ENCODE data around the gene PVRIG.
"Not testable (repeated sequence)": the region's sequence is repeated elsewhere in the genome, so short reads cannot be mapped to it uniquely, and the experiment has no call there.

The PVRIG gene

DNA sequence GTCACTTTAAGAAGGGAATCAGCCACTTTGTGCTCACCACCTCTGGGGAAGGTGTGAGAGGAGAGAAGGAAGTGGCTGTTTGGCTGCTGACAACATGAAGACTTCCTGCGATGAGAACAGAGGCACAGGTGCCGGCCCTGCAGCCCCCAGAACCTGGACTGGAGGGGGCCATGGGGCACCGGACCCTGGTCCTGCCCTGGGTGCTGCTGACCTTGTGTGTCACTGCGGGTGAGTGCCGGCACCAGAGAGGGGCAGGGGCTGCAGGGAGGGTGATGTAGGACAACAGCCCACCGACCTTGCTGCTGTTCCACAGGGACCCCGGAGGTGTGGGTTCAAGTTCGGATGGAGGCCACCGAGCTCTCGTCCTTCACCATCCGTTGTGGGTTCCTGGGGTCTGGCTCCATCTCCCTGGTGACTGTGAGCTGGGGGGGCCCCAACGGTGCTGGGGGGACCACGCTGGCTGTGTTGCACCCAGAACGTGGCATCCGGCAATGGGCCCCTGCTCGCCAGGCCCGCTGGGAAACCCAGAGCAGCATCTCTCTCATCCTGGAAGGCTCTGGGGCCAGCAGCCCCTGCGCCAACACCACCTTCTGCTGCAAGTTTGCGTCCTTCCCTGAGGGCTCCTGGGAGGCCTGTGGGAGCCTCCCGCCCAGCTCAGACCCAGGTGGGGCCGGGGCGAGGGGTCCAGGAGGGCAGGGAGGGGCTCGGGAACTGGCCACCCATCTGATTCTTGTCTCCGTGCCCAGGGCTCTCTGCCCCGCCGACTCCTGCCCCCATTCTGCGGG, at the start of gene PVRIG:
Gene PVRIG, plus strand, starts transcription at position 149 of the 785 bp plus-strand sequence. Its CDS starts 22 bp downstream, at position 171.
- not testable (repeated sequence) for DNase-seq

DNA sequence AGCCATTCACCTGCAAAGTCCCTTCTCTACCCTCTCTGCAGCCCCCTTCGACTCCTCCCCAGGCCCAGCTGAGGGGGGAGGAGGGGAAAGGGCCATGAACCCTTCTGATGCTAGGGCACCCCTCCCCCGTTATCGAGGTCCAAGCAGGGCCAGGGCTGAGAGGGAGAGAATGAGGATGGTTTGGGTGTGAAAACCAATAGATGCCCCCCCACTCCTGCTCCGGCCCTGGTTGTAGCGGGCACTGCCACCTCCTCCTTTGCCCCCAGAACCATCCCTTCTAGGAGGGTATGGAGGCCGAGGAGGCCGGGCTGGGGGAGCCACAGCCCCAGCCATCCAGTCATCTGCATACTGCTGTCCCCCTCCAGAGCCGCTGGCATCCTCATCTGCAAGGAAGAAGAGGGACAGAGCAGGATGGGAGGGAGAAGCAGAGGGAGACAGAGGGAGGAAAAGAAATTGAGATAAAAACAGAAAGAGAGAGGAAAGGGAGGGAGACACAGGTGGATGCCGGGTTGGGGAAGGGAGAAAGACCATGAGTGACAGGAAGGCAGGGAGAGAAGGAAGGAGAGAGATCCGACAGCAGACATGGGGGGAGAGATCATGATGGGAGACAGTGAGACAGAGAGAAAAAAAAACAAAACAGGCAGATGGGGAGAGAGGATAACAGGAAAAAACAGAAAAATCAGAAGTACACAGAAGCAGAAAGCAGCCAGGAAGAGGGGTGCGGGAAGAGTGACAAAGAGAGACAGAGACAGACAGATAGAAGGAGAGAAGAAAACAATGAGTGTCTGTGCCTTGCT, 49.5 kb upstream of the PVRIG start:
- no peak for DNase-seq

DNA sequence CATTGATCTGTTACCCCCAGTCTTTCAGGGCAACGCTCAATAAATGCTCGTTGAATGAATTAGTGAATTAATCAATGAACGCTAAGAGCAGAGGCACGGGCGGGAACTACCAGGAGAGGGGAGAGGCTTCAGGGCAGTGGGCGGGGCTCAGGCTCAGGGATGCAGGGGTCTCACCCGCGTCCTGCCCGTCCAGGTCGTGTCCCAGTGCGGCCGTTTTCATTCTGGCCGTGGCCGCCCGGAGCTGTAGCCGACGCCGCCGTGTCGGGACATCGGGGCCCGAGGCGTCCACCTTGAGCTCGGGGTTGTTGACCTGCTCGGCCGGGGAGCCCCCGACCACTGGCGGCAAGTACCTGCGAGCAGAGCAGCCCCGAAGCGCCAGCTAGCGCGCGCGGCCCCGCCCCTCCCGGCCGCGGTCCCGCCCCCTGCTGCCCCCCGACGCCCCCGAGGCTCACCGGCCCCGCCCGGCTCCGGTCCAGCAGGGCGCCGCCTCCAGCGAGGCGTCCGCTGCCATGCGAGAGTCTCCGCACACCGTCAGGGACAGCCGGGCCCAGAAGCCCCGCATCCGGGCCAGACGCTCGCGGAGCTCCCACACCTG, 48.6 kb upstream of the PVRIG start:
- DNase-seq: no peak

DNA sequence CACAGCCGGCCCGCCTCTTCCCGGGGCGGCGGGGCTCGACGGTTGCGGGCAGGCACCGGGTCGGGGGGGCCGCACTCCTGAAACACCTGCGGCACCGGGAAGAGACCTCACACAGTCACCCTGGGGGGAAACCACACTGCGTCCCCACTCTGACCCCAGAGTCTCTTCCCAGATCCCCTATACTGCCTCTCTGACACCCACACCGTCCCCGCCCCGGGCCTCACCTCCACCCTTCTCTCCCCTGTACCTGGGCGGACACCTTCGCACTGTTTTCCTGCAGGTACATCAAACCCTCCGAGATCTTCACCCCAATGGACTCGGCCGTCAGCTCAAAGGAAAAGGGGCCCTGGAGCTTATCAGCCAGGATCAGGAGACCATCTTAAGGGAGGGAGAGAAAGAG, 47.9 kb upstream of the PVRIG start:
- no peak for DNase-seq

DNA sequence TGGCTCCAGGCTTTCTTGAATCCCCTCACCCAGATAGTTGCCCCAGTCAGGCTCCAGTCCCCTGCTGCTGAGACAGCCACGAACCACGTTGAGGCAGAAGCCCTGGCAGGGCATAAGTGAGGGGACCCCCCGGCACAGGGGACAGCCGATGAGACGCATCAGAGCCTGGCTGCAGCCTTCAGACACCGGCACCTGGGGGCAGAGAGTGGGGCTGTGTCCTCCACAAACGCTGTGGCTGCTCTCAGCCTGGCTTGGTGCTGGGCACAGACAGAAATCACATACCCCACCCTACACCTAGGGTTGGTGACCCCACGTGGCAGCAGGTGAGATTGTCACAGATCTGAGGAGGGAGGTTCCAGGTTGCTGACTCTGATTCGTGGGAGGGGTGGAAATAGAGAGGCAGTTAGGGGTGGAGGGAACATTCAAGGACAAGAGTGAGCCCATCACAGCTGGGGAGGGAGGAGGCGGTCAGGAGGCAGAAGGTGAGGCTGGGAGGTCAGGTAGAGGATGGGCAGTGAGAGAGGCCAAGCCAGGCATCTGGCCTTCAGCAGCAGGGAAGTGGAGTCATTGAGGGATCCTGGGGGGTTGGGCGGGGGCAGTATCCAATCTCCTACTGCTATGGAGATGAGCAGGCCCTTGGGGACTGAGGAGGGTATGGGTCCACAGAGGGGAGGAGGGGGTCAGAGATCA, 45.8 kb upstream of the PVRIG start:
- peak; percentile 16 for DNase-seq

DNA sequence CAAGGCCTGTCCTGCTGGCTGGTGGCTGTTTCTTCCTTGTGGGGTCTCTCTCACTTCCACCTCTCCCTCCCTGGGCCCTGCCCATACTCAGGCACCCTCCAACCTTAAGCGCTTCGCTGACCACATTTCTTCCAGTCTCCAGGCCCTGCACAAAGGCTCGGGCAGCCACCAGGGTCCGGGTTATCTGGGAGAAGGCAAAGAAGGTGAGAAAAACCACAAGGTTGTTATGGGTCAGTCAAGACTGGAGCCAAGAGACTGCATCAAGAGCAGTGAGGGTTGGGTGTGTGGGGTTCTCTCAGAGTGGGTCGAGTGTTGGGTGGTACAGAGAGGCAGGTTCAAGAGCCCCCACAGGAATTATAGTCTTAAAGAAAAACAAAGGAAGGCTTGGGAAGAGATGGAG, 45.2 kb upstream of the PVRIG start:
- no peak for DNase-seq

DNA sequence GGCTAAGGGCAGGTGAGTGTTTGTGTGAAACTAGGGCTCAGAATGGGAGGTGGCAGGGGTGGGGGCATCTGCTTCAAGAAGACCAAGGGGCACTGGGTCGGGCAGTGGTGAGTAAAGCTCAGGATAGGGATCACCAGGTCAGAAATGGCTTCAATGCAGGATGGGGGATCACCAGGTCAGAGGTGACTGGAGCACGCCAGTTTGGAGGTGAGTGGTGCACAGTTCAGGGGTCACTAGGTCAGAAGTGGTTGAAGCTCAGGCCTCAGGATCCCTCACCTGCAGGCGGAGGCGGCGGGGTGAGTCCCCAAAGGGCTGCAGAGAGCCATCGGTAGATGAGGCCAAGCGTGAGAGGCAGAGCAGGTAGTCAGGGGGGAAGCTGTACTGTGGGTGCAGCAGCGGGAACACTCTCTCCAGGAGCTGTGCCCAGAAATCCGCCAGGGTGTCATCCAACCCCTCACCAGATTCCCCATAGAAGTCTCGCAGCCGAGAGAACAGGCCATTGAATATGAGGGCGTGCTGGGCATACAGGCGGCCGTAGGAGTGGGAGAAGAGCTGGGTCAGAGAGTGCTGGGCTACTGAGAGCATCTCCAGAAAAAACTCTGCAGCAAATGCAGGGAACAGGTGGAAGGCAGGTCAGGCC, 44.3 kb upstream of the PVRIG start:
- peak; percentile 15 for DNase-seq

DNA sequence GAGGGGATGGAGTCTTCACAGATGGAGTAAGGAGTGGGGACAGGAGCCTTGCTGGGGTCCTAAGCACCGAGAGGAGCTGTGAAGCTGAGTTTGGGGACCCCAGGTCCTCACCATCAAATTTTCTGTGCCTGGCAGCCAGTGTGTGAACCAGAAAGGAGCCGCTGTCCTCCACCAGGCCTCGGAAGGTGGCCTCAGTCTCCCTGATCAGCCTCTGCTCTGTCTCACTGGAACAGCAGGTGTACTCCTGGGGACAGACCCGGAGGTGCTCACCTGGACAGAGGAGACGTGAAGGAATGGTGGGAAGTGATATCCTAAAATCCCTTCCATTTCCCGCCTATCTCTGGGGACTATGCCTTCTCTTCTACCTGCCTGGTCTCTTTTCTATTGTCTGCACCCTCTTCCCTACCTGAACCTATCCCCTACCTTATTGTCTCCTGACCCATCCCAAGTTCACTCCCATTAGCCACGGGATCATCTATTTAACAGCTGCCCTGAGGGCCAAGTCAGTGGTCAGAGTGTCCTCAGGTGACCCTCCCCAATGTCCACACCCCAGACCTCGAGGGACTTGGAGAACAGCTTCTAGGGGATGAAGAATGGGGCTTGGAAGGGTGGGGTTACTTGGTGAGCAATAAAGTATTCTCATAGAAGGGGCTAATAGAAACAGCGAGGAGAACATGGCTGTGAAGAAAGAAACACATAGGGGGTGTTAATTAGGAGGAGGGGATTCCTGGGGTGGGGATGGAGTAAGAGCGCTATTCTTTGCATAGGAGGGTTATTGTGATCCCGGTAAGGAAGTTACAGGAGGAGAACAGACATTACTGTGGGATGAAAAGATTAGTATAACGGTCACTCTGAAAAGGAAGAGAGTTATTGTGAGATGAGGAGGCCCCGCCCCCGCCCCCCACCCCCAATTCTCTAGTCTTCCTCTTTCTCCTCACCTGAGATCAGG, 43.4 kb upstream of the PVRIG start:
- DNase-seq: no peak

DNA sequence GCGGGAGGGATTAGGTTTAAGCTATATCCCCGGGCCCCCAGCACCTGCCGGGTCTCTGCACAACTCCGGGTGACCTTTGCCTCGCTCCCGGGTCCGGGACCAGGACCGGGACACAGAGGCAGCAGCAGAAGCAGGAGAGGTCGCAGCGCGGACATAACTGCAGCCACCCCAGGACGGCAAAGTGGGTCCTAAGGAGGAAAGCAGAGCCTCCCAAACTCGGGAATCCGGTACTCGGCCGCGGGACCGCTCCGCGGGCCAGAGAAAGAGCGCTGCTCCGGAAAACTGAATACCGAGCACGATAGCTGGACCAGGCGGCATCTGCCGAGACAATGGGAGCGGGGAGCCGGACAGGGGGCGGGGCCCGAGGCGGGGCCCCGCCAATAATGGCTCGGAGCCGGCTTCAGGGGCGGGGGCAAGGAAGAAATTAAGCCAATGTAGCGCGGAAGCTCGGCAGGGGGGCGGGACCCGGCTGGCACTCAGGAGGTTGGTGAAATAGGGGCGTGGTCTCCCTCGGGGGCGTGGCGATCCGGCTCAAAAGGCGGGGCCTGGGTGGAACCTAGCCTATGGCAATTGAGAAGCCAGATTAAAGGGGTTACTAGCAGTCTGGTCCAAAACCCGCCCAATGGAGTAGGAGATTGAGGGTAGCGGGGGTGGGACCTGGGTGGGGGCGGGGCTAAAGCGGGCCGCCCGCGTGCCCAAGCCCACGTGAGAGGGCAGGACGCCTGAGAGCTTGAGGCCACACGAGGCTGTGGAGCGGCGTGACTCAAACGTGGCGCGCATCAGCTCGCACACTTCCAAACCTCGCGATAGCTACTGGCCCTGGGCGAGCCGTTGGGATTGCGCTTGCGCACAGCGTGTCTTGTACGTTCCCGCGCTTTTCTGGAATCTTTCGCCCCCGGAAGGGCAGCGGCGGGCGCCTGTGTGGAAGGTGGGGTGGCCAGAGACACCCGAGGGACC, 42.4 kb upstream of the PVRIG start, which contains the start of the genes GPC2 and STAG3:
Gene GPC2, minus strand, starts transcription at position 337 of the 957 bp plus-strand sequence. Its CDS starts 182 bp downstream, at position 155.
Gene STAG3, plus strand, starts transcription at position 874 of the 957 bp plus-strand sequence. CDS start 2,639 bp downstream, outside the sequence.
- peak; percentile 97 for DNase-seq

DNA sequence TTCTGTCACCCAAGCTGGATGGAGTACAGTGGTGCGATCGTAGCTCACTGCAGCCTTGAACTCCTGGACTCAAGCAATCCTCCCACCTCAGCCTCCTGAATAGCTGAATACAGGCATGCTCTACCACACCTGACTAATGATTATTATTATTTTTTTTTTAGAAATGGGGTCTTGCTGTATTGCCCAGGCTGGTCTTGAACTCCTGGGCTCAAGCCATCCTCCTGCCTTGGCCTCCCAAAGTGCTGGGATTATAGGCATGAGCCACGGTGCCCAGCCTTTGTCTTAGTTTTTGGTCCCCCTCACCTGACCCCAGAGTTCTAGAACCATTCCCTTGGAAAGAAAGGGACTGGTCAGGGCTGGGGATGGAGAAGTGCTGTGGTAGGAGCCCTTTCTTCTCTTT, 39.7 kb upstream of the PVRIG start:
- DNase-seq: not testable (repeated sequence)

DNA sequence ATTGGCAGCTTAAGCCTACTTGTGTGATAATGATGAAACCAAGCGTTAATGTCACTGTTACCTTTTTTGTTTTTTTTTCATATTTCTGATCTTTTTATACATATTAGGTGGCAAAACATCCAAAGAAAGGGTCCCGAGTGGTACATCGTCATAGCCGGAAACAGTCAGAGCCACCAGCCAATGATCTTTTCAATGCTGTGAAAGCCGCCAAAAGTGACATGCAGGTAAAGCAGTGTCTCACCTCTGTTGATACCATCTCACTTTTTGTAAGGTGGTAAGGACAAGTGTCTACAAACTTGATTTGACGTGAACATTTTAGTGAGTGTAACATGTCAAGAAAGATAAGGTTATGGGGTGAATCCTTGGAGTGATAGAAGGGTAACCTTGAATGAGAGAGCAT, 37.1 kb upstream of the PVRIG start:
- DNase-seq: not testable (repeated sequence)

DNA sequence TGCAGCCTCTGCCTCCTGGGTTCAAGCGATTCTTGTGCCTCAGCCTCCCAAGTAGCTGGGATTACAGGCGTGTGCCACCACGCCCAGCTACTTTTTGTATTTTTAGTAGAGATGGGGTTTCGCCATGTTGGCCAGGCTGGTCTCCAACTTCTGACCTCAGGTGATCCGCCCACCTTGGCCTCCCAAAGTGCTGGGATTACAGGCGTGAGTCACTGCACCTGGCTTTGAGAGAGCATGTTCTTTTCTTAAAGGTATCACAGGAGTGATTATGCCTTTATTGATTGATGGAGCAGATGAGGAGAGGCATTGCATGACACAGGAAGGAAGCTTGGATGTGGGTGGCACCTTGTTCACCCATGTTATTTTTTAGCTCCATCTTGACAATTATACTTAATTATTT, 36.7 kb upstream of the PVRIG start:
- not testable (repeated sequence) for DNase-seq

DNA sequence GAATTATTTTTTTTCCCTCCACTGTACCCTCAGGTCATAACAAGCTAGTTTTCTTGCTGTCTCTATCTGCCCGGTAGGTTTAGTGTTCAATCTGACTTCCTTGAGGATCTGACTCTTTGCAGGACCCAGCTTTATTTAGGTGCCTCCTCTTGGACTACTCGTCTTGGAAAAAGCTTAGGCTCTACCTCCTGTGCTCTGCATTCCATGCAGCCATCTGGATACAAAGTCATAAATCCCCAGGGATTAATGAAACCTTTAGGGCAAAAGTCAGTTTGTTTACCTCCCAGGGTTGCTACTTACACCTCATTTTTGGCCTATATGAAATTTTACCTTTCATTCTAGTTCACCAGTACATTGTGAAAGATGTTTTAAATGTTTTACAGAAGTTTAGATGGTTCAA, 34.0 kb upstream of the PVRIG start:
- no peak for DNase-seq

DNA sequence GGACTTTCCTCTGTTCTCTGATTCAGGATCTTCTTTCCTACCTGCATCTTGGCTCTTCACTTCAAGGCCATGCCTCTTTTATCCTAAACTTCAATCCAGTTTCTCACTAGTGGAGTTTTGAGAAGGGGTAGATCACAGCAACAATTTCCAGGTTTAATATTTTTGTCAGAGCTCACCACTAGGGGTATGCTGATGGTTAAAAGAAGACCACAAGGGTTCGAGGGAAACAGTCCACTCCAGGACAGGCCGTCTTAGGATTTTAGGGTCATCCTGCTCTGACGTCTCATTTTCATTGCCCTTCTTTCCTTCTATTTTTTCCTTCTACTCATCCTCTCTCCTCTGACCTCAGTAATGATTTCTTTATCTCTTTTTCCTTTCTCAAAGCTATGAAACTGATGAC, 30.7 kb upstream of the PVRIG start:
- no peak for DNase-seq

DNA sequence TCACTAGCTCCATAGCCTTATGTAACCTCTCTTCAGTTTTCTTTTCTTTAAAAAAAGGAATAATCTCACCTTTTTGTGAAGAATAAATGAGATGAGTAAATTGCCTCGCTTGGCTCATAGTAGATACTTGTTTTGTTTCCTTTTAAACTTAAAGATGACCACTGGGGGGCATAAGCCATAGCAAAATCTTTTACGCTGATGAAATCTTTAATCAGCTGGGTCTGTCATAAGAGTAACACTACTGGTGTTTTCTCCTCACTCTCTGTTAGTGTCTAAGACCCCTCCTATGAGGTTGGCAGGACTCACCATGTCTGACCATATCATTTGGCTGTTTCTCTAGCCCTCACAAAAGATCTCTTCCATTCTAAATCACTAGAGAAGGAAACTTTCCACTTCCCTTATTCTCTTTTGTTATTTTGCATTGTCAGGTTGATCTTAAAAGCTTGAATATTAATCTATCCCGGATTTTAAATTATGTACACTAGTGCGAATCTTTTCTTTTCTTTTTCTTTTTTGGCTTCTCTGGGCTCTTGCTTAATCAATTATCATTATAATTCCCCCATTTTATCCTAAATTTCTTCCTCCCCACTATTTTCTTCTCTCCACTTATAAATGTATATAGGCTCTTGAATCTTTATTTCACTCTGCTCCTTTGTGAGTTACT, 29.6 kb upstream of the PVRIG start:
- no peak for DNase-seq

DNA sequence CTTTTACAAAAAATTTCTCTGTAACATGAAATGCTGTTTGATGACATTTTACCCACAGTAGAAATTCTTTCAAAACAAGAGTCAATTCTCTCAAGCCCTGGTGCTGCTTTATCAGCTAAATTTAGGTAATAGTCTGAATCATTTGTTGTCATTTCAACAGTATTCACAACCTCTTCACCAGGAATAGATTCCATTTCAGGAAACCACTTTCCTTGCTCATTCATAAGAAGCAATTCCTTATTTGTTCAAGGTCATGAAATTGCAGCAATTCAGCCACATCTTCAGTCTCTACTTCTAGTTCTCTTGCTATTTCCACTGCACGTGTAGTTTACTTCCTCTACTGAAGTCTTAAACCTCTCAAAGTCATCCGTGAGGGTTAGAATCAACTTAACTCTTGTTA, 28.0 kb upstream of the PVRIG start:
- no peak for DNase-seq

DNA sequence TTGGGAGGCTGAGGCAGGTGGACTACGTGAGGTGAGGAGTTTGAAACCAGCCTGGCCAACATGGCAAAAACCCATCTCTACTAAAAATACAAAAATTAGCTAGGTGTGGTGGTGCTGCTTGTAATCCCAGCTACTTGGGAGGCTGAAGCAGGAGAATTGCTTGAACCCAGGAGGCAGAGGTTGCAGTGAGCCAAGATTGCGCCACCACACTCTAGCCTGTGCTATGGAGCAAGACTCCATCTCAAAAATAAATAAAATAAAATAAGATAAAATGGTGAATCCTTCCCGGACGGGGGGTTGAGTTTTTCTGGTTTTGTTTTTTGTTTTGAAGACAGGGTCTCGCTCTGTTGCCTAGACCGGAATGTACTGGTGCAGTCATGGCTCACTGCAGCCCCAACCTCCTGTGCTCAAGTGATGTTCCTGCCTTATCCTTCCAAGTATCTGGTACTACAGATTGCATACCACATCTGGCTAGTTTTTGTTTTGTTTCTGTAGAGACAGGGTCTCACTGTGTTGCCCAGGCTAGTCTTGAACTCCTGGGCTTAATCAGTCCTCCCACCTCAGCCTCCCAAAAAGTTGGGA, 27.4 kb upstream of the PVRIG start:
- peak; percentile 3 for DNase-seq

DNA sequence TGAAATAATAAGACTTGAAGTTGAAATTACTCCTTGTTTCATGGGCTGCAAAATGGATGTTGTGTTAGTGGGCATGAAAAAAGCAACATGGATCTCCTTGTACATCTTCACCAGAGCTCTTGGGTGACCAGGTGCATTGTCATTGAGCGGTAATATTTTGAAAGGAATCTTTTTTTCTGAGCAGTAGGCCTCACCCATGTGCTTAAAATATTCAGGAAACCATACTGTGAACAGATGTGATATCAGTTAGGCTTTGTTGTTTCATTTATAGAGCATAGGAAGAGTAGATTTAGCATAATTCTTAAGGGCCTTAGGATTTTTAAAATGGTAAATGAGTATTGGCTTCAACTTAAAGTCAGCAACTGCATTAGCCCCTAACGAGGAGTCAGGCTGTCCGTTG, 26.8 kb upstream of the PVRIG start:
- DNase-seq: no peak

DNA sequence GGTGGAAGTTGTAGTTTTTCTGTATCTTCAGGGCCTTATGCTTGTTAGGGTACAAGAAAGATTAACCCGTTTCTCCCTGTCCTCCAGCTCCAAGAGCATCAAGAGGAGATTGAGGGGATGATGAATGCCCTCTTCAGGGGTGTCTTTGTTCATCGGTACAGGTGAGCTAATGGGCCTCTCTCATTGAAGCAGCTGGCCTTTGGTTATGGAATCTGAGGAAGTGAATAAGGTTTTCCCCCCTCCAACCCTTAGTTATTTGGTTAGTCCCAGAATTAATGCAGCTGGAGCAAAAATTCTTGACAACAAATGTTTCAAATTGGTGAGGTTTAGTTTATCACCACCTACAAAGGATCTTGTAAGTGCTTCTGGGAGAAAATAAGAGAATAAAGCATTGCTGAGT, 24.5 kb upstream of the PVRIG start:
- DNase-seq: no peak

Measured in left hindlimb (tissue), 1 donor.